IMR-90 (cell line): ENCODE measurements around the gene SYNPR. TPM values are rescaled to one million over a fixed set of nuclear protein-coding genes. Genes with fewer than 3 reads are reported as not detected.

Experiments
- ATAC-seq: fragments of 200-7000 bp; cut with Tn5 transposase; 2 replicates; pipeline ENCODE4 v1.9.1; 2020; ENCODE audit warnings: low read depth, mild to moderate bottlenecking, moderate library complexity
- BruUV-seq: library from RNA; stranded (reverse); fragments of 400-500 nt; replicated peaks from 2 replicates; lab custom pipeline; 2021; lab: Mats Ljungman, UMichigan
- CTCF ChIA-PET: fragments of 300-600 bp; formaldehyde crosslinking; extraction: SDS; loops from one replicate; lab custom pipeline; 2021; ENCODE audit warnings: antibody characterized with exemption; lab: Yijun Ruan, JAX
- POLR2A ChIA-PET: fragments of 300-600 bp; sonication (Branson Sonifier 250); formaldehyde crosslinking; loops from one replicate; lab custom pipeline; 2022; ENCODE audit warnings: antibody characterized with exemption; ENCODE audit not compliant: unreplicated experiment; lab: Charles Lee
- DNase-seq: peaks from one replicate; pipeline ENCODE4 v3.0.0; 2013
- H2AFZ ChIP-seq: replicated peaks from 2 replicates; pipeline ENCODE3; 2013; ENCODE audit warnings: low read length, mild to moderate bottlenecking; ENCODE audit not compliant: poor library complexity
- H2AK5ac ChIP-seq: 2 replicates; pipeline ENCODE4 v1.6.1; 2013; ENCODE audit warnings: low read depth, low read length, inconsistent platforms
- H2AK9ac ChIP-seq: replicated peaks from 2 replicates; pipeline ENCODE3; 2013; ENCODE audit warnings: mild to moderate bottlenecking, low read depth, low read length, moderate library complexity; ENCODE audit not compliant: poor library complexity
- H2BK120ac ChIP-seq: 2 replicates; pipeline ENCODE4 v1.6.1; 2013; ENCODE audit warnings: low read depth, low read length, inconsistent platforms
- H2BK15ac ChIP-seq: 3 replicates; pipeline ENCODE4 v1.6.1; 2013; ENCODE audit warnings: low read depth, low read length, inconsistent platforms
- H2BK20ac ChIP-seq: 2 replicates; pipeline ENCODE4 v1.6.1; 2013; ENCODE audit warnings: low read depth, mild to moderate bottlenecking, inconsistent platforms, low read length, moderate library complexity
- H2BK5ac ChIP-seq: 2 replicates; pipeline ENCODE4 v1.6.1; 2013; ENCODE audit warnings: mild to moderate bottlenecking, low read depth, low read length, inconsistent platforms; ENCODE audit not compliant: poor library complexity, severe bottlenecking
- H3K14ac ChIP-seq: replicated peaks from 2 replicates; pipeline ENCODE4 v1.6.1; 2013; ENCODE audit warnings: low read depth, low read length, inconsistent platforms
- H3K18ac ChIP-seq: 2 replicates; pipeline ENCODE4 v1.6.1; 2013; ENCODE audit warnings: low read depth, low read length, control low read depth
- H3K23ac ChIP-seq: 2 replicates; pipeline ENCODE4 v1.6.1; 2013; ENCODE audit warnings: low read depth, low read length, inconsistent platforms
- H3K27ac ChIP-seq: 2 replicates; pipeline ENCODE4 v1.5.1; 2013; ENCODE audit warnings: mild to moderate bottlenecking, control low read depth, low read length; ENCODE audit not compliant: insufficient read depth
- H3K27me3 ChIP-seq: 2 replicates; pipeline ENCODE4 v1.6.1; 2013; ENCODE audit warnings: low read length; ENCODE audit not compliant: control insufficient read depth, insufficient read depth
- H3K36me3 ChIP-seq: 2 replicates; pipeline ENCODE4 v1.6.1; 2013; ENCODE audit warnings: low read length, mixed read lengths; ENCODE audit not compliant: control insufficient read depth, insufficient read depth
- H3K4ac ChIP-seq: 2 replicates; pipeline ENCODE4 v1.6.1; 2013; ENCODE audit warnings: low read depth, low read length, inconsistent platforms
- H3K4me1 ChIP-seq: 2 replicates; pipeline ENCODE4 v1.6.1; 2013; ENCODE audit warnings: low read length, mixed read lengths; ENCODE audit not compliant: control insufficient read depth, insufficient read depth
- H3K4me2 ChIP-seq: 2 replicates; pipeline ENCODE4 v1.6.1; 2013; ENCODE audit warnings: low read depth, mild to moderate bottlenecking, control low read depth, low read length, moderate library complexity
- H3K4me3 ChIP-seq: 2 replicates; pipeline ENCODE4 v1.5.1; 2013; ENCODE audit warnings: low read depth, mild to moderate bottlenecking, control low read depth, low read length, moderate library complexity; ENCODE audit not compliant: insufficient read depth
- H3K56ac ChIP-seq: 2 replicates; pipeline ENCODE4 v1.6.1; 2013; ENCODE audit warnings: low read length, inconsistent platforms; ENCODE audit not compliant: insufficient read depth; ENCODE audit errors: extremely low read depth
- H3K79me1 ChIP-seq, 2 experiments: 2 replicates each; pipeline ENCODE4 v1.6.1; 2013; ENCODE audit warnings: low read length in 2 of 2, inconsistent platforms in 1 of 2, low read depth in 1 of 2
- H3K9ac ChIP-seq: 2 replicates; pipeline ENCODE4 v1.6.1; 2013; ENCODE audit warnings: low read depth, low read length, control low read depth
- H3K9me1 ChIP-seq: 2 replicates; pipeline ENCODE4 v1.6.1; 2013; ENCODE audit warnings: low read length, inconsistent platforms; ENCODE audit not compliant: insufficient read depth
- H3K9me3 ChIP-seq: 2 replicates; pipeline ENCODE4 v1.6.1; 2013; ENCODE audit warnings: low read length; ENCODE audit not compliant: control insufficient read depth, insufficient read depth
- H4K20me1 ChIP-seq: 2 replicates; pipeline ENCODE4 v1.6.1; 2013; ENCODE audit warnings: low read length, inconsistent platforms; ENCODE audit not compliant: insufficient read depth
- H4K5ac ChIP-seq: 2 replicates; pipeline ENCODE4 v1.6.1; 2013; ENCODE audit warnings: mild to moderate bottlenecking, low read depth, low read length, control low read depth
- H4K8ac ChIP-seq, 2 experiments: 2 replicates each; pipeline ENCODE4 v1.6.1; 2013; ENCODE audit warnings: low read depth in 2 of 2, low read length in 2 of 2, control low read depth in 1 of 2, inconsistent platforms in 1 of 2
- H4K91ac ChIP-seq: 2 replicates; pipeline ENCODE4 v1.6.1; 2013; ENCODE audit warnings: low read depth, low read length, inconsistent platforms; ENCODE audit not compliant: insufficient read depth
- BHLHE40 ChIP-seq: fragments of 150-350 bp; IDR thresholded peaks from 2 replicates; pipeline ENCODE4 v1.6.1; 2016; ENCODE audit warnings: mild to moderate bottlenecking, low read depth, low read length
- CEBPB ChIP-seq: IDR thresholded peaks from 2 replicates; pipeline ENCODE4 v1.6.1; 2012; ENCODE audit warnings: low read depth, low read length, improper control_type of control experiment
- CHD1 ChIP-seq: IDR thresholded peaks from 2 replicates; pipeline ENCODE4 v1.6.1; 2012; ENCODE audit warnings: low read depth, low read length, improper control_type of control experiment
- CTCF ChIP-seq: conservative IDR thresholded peaks from 2 replicates; pipeline ENCODE4 v1.5.1; 2012; ENCODE audit warnings: mild to moderate bottlenecking, low read depth, low read length, improper control_type of control experiment
- ELK1 ChIP-seq: fragments of 150-350 bp; IDR thresholded peaks from 2 replicates; pipeline ENCODE4 v1.6.1; 2016; ENCODE audit warnings: low read depth, mild to moderate bottlenecking, low read length, moderate library complexity, borderline replicate concordance
- FOS ChIP-seq: fragments of 150-350 bp; IDR thresholded peaks from 2 replicates; pipeline ENCODE4 v1.6.1; 2016; ENCODE audit warnings: low read depth, low read length
- MAFK ChIP-seq: IDR thresholded peaks from 2 replicates; pipeline ENCODE4 v1.6.1; 2012; ENCODE audit warnings: low read depth, low read length, improper control_type of control experiment
- MAZ ChIP-seq: IDR thresholded peaks from 2 replicates; pipeline ENCODE4 v1.6.1; 2012; ENCODE audit warnings: low read depth, mild to moderate bottlenecking, low read length, improper control_type of control experiment, moderate library complexity, borderline replicate concordance
- MXI1 ChIP-seq: IDR thresholded peaks from 2 replicates; pipeline ENCODE4 v1.6.1; 2012; ENCODE audit warnings: low read depth, mild to moderate bottlenecking, low read length, moderate library complexity, borderline replicate concordance
- NFE2L2 ChIP-seq: fragments of 150-350 bp; IDR thresholded peaks from 2 replicates; pipeline ENCODE4 v1.6.1; 2016; ENCODE audit warnings: low read depth, mild to moderate bottlenecking, low read length
- POLR2A ChIP-seq: IDR thresholded peaks from 2 replicates; pipeline ENCODE4 v1.6.1; 2012; ENCODE audit warnings: mild to moderate bottlenecking, low read depth, low read length
- RAD21 ChIP-seq: IDR thresholded peaks from 2 replicates; pipeline ENCODE4 v1.6.1; 2012; ENCODE audit warnings: low read length, improper control_type of control experiment
- RCOR1 ChIP-seq: IDR thresholded peaks from 2 replicates; pipeline ENCODE4 v1.6.1; 2012; ENCODE audit warnings: mild to moderate bottlenecking, low read length, improper control_type of control experiment; ENCODE audit not compliant: insufficient replicate concordance
- RFX5 ChIP-seq: IDR thresholded peaks from 2 replicates; pipeline ENCODE4 v1.8.0; 2012; ENCODE audit warnings: low read depth, mild to moderate bottlenecking, low read length, moderate library complexity
- SMC3 ChIP-seq: fragments of 150-350 bp; IDR thresholded peaks from 2 replicates; pipeline ENCODE4 v1.6.1; 2016; ENCODE audit warnings: low read depth, mild to moderate bottlenecking, antibody characterized with exemption, low read length, moderate library complexity
- USF2 ChIP-seq: fragments of 150-350 bp; IDR thresholded peaks from 2 replicates; pipeline ENCODE4 v1.6.1; 2017; ENCODE audit warnings: mild to moderate bottlenecking, antibody characterized with exemption, low read length, low read depth
- WGBS, 2 experiments: methylation state at CpG; one replicate each; pipeline versions ENCODE4 v1.1.5 to v1.1.7; 2013; ENCODE audit warnings: missing lambda C conversion rate in 2 of 2; ENCODE audit not compliant: insufficient read length in 1 of 2; ENCODE audit errors: extremely low coverage in 2 of 2; 5-methylcytosine and 5-hydroxymethylcytosine counted together
- dilution Hi-C: fragments of 300-500 bp; cut with HindIII; formaldehyde crosslinking; loops from one replicate; pipeline ENCODE4 v1.14.3; 2018; ENCODE audit warnings: low sequenced_read_pairs; ENCODE audit not compliant: unreplicated experiment
- in situ Hi-C: fragments of 300-500 bp; cut with MboI; formaldehyde crosslinking; loops from 3 replicates; pipeline ENCODE4 v1.14.3; 2019; ENCODE audit warnings: low sequenced_read_pairs, inconsistent platforms, mixed read lengths
- intact Hi-C: fragments of 100-400 bp; cut with micrococcal nuclease; formaldehyde crosslinking; loops from 2 replicates; pipeline ENCODE4 v1.10.0; 2022
- polyA plus RNA-seq, 3 experiments: library from polyadenylated mRNA; depleted of rRNA; stranded (reverse); fragments of >200 nt; gene quantifications; 2 replicates each; pipeline ENCODE4 v1.2.3, GENCODE V29; 2012; ENCODE audit warnings: low replicate concordance in 1 of 3
- total RNA-seq: library from RNA; depleted of rRNA; stranded (reverse); fragments of >200 nt; gene quantifications from 2 replicates; pipeline ENCODE4 v1.2.3, GENCODE V29; 2012

Gene SYNPR
- total and polyA plus RNA-seq, 2 of the 4 experiments (the other 2 are of a cell fraction): not detected

GRCh38 chr3:63576846-63577245 lies 298.7 kb downstream of the SYNPR start:
- WGBS, 2 experiments: no CpG with 5 or more reads among the region's 2 CpGs

More at GRCh38 chr3:63576846-63577245, 298.7 kb downstream of the SYNPR start:
- dilution Hi-C loops: no loop called here
- H3K4ac ChIP-seq: no peak overlapping the region
- H2AK5ac ChIP-seq: no peak overlapping the region
- H3K4me1 ChIP-seq: no peaks in the 10 kb centered on the region
- no peak overlapping the region for H3K18ac ChIP-seq
- H2BK5ac ChIP-seq: no peak overlapping the region
- no peak overlapping the region for H3K56ac ChIP-seq
- no peaks in the 10 kb centered on the region for H3K79me1 ChIP-seq
- ChIA-PET CTCF (no interaction called here), POLR2A (no interaction called here)
- no peaks in the 10 kb centered on the region for H4K20me1 ChIP-seq
- intact Hi-C loops: no loop called here
- no peak overlapping the region for H3K4me2 ChIP-seq
- H4K5ac ChIP-seq: no peak overlapping the region
- H3K9ac ChIP-seq: no peak overlapping the region
- H4K8ac ChIP-seq: no peak overlapping the region
- no peaks in the 10 kb centered on the region for H3K9me3 ChIP-seq
- no peak for TF ChIP-seq BHLHE40
- TF ChIP-seq CEBPB: no peak
- no peak for TF ChIP-seq CTCF
- no peak for TF ChIP-seq RCOR1
- TF ChIP-seq MXI1: no peak
- TF ChIP-seq RFX5: no peak
- TF ChIP-seq USF2: no peak
- TF ChIP-seq FOS: no peak
- TF ChIP-seq NFE2L2: no peak
- TF ChIP-seq ELK1: no peak
- no peak for TF ChIP-seq MAZ
- TF ChIP-seq MAFK: no peak
- TF ChIP-seq RAD21: no peak
- TF ChIP-seq SMC3: no peak
- TF ChIP-seq CHD1: no peak
- no peak for TF ChIP-seq POLR2A
- no peak overlapping the region for H4K91ac ChIP-seq
- no peak overlapping the region for H2AFZ ChIP-seq
- no peak overlapping the region for H3K4me3 ChIP-seq
- in situ Hi-C loops: no loop called here
- no peaks in the 10 kb centered on the region for H3K9me1 ChIP-seq
- no peak for DNase-seq
- ATAC-seq: no peak
- no TSS peak for BruUV-seq
- no peak overlapping the region for H2BK15ac ChIP-seq
- no peak overlapping the region for H3K14ac ChIP-seq
- no peak overlapping the region for H2BK120ac ChIP-seq
- H3K23ac ChIP-seq: no peak overlapping the region
- no peak overlapping the region for H3K27ac ChIP-seq
- no peaks in the 10 kb centered on the region for H3K36me3 ChIP-seq
- no peaks in the 10 kb centered on the region for H3K27me3 ChIP-seq
- no peak overlapping the region for H2BK20ac ChIP-seq
- no peak overlapping the region for H2AK9ac ChIP-seq
